ENCODE data around the gene LNPEP.

LNPEP gene

GRCh38 chr5:96991708-96992107, 55.8 kb downstream of the LNPEP start:
- TF ChIP-seq CTCF (IDR thresholded peaks at IDR 0.05; ENCODE audit: low read depth, low read length), result no peak
- DNase-seq (ENCODE audit: extremely low read depth, low read depth), result no peak

DNA sequence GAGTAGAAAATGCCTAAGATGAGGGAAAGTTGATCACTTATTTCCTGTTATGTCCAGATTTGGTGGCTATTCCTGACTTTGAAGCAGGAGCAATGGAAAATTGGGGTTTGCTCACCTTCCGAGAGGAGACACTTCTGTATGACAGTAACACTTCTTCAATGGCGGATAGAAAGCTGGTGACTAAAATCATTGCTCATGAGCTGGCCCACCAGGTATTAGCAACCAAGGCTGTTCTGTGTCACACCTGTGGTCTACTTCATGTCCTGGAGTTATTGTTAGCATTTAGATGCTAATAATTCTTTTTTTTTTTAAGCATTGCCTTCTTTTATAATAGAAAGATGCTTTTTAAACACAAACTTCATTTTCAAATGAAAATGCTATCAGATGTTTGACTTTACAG, 57.9 kb downstream of the LNPEP start:
- TF ChIP-seq CTCF (IDR thresholded peaks at IDR 0.05; ENCODE audit: low read depth, low read length), result no peak

GRCh38 chr5:96994493-96994892, 58.6 kb downstream of the LNPEP start:
- DNase-seq (ENCODE audit: extremely low read depth, low read depth), result no peak
- no peak for TF ChIP-seq CTCF (IDR thresholded peaks at IDR 0.05; ENCODE audit: low read depth, low read length)

More for the DNA sequence above, 57.9 kb downstream of the LNPEP start:
- DNase-seq (ENCODE audit: extremely low read depth, low read depth), result no peak

DNA sequence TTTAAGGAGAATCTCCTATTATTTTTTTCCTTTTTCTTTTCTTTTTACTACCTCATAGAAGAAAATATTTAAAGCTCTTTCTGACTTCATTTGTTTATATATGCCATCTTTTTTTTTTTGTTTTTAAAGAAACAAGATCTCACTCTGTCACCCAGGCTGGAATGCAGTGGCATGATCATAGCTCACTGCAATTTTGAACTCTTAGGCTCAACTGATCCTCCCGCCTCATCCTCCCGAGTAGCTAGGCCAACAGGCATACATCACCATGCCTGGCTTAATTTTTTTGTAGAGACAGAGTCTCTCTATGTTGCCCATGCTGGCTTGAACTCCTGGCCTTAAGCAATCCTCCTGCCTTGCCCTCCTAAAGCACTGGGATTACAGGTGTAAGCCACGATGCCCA, 59.5 kb downstream of the LNPEP start:
- no peak for TF ChIP-seq CTCF (IDR thresholded peaks at IDR 0.05; ENCODE audit: low read depth, low read length)
- no peak for DNase-seq (ENCODE audit: extremely low read depth, low read depth)

DNA sequence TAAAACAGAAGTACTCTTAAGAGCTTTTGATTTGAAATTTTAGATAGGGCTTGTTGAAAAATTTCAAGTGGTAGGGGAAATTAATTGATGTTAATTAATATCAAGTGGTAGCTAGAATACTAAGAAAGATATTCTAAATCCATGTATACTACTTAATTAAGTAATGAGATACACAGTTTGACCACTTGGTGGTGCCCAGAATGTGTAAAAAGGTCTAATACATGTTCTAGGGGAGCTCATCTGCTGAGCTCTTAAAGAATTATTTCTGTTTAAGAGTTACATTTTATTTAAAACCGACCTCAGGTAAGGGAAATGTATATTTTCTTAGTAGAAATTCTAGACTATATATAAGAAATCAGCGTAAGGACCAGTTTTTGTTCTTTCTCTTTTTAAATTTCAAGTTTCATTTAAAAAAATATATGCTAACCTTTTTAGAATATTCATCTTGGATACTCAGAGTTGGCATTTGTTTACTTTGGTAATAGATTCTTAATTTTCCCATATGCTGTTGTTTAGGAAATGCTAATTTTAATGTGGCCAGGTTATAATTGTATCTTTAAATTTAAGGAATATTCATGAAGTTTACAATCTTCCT, 61.5 kb downstream of the LNPEP start:
- TF ChIP-seq CTCF (IDR thresholded peaks at IDR 0.05; ENCODE audit: low read depth, low read length), result peak; percentile 44
- DNase-seq (ENCODE audit: extremely low read depth, low read depth), result peak; percentile 32

- DNase-seq (ENCODE audit: extremely low read depth, low read depth), result no peak
Measured at GRCh38 chr5:96999856-97000255, 64.0 kb downstream of the LNPEP start.

GRCh38 chr5:97000391-97000790, 64.5 kb downstream of the LNPEP start:
- no peak for TF ChIP-seq CTCF (IDR thresholded peaks at IDR 0.05; ENCODE audit: low read depth, low read length)
- no peak for DNase-seq (ENCODE audit: extremely low read depth, low read depth)

More at GRCh38 chr5:96999856-97000255, 64.0 kb downstream of the LNPEP start:
- no peak for TF ChIP-seq CTCF (IDR thresholded peaks at IDR 0.05; ENCODE audit: low read depth, low read length)
